Activated CD8-positive, alpha-beta memory T cell treated with anti-CD3 and anti-CD28 coated beads for 24 hours (primary cell): Measurements from ENCODE around the gene CADM1.

Source experiments
- DNase-seq: peaks from one replicate; pipeline ENCODE4 v3.0.0-alpha.2; 2020

Gene CADM1

GRCh38 chr11:115198321-115198741 is 305.9 kb downstream of the CADM1 start:
- no peak for DNase-seq

- DNase-seq = no peak
Measured at GRCh38 chr11:115197433-115197832, 306.8 kb downstream of the CADM1 start.

GRCh38 chr11:115197031-115197430 is 307.2 kb downstream of the CADM1 start:
- no peak for DNase-seq

GRCh38 chr11:115194802-115195110 is 309.5 kb downstream of the CADM1 start:
- no peak for DNase-seq

GRCh38 chr11:115193914-115194801 is 310.1 kb downstream of the CADM1 start:
- DNase-seq = no peak

- no peak for DNase-seq
Measured at GRCh38 chr11:115191761-115192160, 312.5 kb downstream of the CADM1 start.

- DNase-seq = no peak
Measured at GRCh38 chr11:115190196-115190595, 314.0 kb downstream of the CADM1 start.

GRCh38 chr11:115188898-115189278 is 315.3 kb downstream of the CADM1 start:
- DNase-seq = no peak

GRCh38 chr11:115188188-115188897 is 315.9 kb downstream of the CADM1 start:
- DNase-seq = no peak

- DNase-seq = no peak
Measured at GRCh38 chr11:115185931-115186330, 318.3 kb downstream of the CADM1 start.

GRCh38 chr11:115185507-115185906 is 318.7 kb downstream of the CADM1 start:
- no peak for DNase-seq

- DNase-seq = no peak
Measured at GRCh38 chr11:115184901-115185300, 319.3 kb downstream of the CADM1 start.

- DNase-seq = no peak
Measured at GRCh38 chr11:115183830-115184229, 320.4 kb downstream of the CADM1 start.

GRCh38 chr11:115183136-115183535 is 321.1 kb downstream of the CADM1 start:
- no peak for DNase-seq

- no peak for DNase-seq
Measured at GRCh38 chr11:115182282-115182955, 321.8 kb downstream of the CADM1 start.

- no peak for DNase-seq
Measured at GRCh38 chr11:115181538-115181937, 322.7 kb downstream of the CADM1 start.

- no peak for DNase-seq
Measured at GRCh38 chr11:115180272-115180671, 323.9 kb downstream of the CADM1 start.

GRCh38 chr11:115179636-115180035 is 324.6 kb downstream of the CADM1 start:
- DNase-seq = no peak

- DNase-seq = no peak
Measured at GRCh38 chr11:115178705-115179104, 325.5 kb downstream of the CADM1 start.

- DNase-seq = no peak
Measured at GRCh38 chr11:115173136-115173535, 331.1 kb downstream of the CADM1 start.

- DNase-seq = no peak
Measured at GRCh38 chr11:115170133-115170815, 333.9 kb downstream of the CADM1 start.

- DNase-seq = no peak
Measured at GRCh38 chr11:115169251-115169650, 335.0 kb downstream of the CADM1 start.

- no peak for DNase-seq
Measured at GRCh38 chr11:115168686-115169085, 335.5 kb downstream of the CADM1 start.
